Endometrium (tissue), 2 donors: ENCODE measurements around the gene PCP4L1.
A peak's percentile ranks its signal among the peaks of the same experiment; 100 is the strongest.
"Not testable (repeated sequence)": the region's sequence is repeated elsewhere in the genome, so short reads cannot be mapped to it uniquely, and the experiment has no call there.

Source experiments
- FAIRE-seq: peaks from 2 replicates; lab custom pipeline; 2012; peaks lifted over from hg19 to GRCh38; lab: Jason Lieb, UNC
- donor health status: control.
- donor health status: control.

The PCP4L1 gene

GRCh38 chr1:161314201-161314981, 55.8 kb downstream of the PCP4L1 start, which contains the start of gene SDHC:
Gene SDHC, plus strand, starts transcription at chr1:161314381. Its CDS starts 25 bp downstream, at chr1:161314406.
- peak; percentile 64 for FAIRE-seq

- not testable (repeated sequence) for FAIRE-seq
Measured at GRCh38 chr1:161315841-161316674, 57.5 kb downstream of the PCP4L1 start.

GRCh38 chr1:161324020-161324419, 65.5 kb downstream of the PCP4L1 start:
- FAIRE-seq: no peak

GRCh38 chr1:161330346-161330745, 71.8 kb downstream of the PCP4L1 start:
- no peak for FAIRE-seq

GRCh38 chr1:161333166-161333565, 74.6 kb downstream of the PCP4L1 start:
- no peak for FAIRE-seq
